Testis (tissue), 2 donors: ENCODE data around the gene GPBP1L1.

Experiments
- CTCF ChIP-seq, 3 experiments: fragments of 450-650 bp in 2 of 3; fragments of 200-600 bp in 1 of 3; sonication (generic) in 1 of 3; IDR thresholded peaks; one replicate each; pipeline ENCODE4 v1.5.1; 2016 to 2019; ENCODE audit warnings: antibody characterized with exemption in 3 of 3, mild to moderate bottlenecking in 2 of 3, moderate library complexity in 1 of 3
- POLR2A ChIP-seq: fragments of 450-650 bp; IDR thresholded peaks from one replicate; pipeline ENCODE4 v1.6.1; 2017; ENCODE audit warnings: antibody characterized with exemption, mild to moderate bottlenecking, moderate library complexity

GRCh38 chr1:45677751-45678245, 8.5 kb downstream of the GPBP1L1 start:
- TF ChIP-seq CTCF (IDR thresholded peaks at IDR 0.05) (no peak), POLR2A (no peak)
